Measurements from ENCODE around the gene SKOR1.

DNA sequence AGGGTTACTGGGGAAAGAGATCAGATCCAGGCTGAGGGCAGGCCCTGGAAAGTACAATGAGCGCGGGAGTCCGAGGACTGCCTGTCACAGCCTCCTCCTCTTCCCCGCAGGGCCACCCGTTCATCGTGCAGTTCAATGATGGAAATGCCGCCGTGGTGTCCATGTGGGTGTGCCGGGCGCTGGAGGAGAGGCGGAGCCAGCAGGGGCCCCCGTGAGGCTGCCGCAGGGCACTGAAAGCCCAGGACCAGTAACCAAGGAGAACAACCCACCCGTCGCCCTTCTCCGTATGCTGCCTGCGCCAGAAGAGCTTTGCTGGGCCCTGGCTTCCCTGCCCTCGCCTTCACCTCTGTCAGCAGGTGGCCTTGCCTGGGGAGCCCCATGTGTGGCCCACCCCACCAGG, 18.8 kb upstream of the SKOR1 start:
- no peak for TF ChIP-seq POLR2A (IDR thresholded peaks at IDR 0.05)
- TF ChIP-seq, protein P1, sequence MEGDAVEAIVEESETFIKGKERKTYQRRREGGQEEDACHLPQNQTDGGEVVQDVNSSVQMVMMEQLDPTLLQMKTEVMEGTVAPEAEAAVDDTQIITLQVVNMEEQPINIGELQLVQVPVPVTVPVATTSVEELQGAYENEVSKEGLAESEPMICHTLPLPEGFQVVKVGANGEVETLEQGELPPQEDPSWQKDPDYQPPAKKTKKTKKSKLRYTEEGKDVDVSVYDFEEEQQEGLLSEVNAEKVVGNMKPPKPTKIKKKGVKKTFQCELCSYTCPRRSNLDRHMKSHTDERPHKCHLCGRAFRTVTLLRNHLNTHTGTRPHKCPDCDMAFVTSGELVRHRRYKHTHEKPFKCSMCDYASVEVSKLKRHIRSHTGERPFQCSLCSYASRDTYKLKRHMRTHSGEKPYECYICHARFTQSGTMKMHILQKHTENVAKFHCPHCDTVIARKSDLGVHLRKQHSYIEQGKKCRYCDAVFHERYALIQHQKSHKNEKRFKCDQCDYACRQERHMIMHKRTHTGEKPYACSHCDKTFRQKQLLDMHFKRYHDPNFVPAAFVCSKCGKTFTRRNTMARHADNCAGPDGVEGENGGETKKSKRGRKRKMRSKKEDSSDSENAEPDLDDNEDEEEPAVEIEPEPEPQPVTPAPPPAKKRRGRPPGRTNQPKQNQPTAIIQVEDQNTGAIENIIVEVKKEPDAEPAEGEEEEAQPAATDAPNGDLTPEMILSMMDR (IDR thresholded peaks at IDR 0.05): no peak
- TF ChIP-seq EP300 (IDR thresholded peaks at IDR 0.05): no peak
